VCaP (cell line): ENCODE results near the gene GNAT2.

ENCODE experiments used
- H3K27ac ChIP-seq: fragments of 450-650 bp; 2 replicates; pipeline ENCODE4 v1.5.1; 2017
- CTCF ChIP-seq: fragments of 450-650 bp; conservative IDR thresholded peaks from 2 replicates; pipeline ENCODE4 v1.5.1; 2017; ENCODE audit warnings: mild to moderate bottlenecking, moderate library complexity

GNAT2 gene

GRCh38 chr1:109611308-109611990, 8.0 kb downstream of the GNAT2 start:
- no peak overlapping the region for H3K27ac ChIP-seq

GRCh38 chr1:109610609-109611307, 8.7 kb downstream of the GNAT2 start:
- H3K27ac ChIP-seq: no peak overlapping the region

More at GRCh38 chr1:109611308-109611990, 8.0 kb downstream of the GNAT2 start:
- no peak for TF ChIP-seq CTCF

GRCh38 chr1:109609881-109610280, 9.5 kb downstream of the GNAT2 start:
- no peak overlapping the region for H3K27ac ChIP-seq
- TF ChIP-seq CTCF: no peak

More at GRCh38 chr1:109610609-109611307, 8.7 kb downstream of the GNAT2 start:
- no peak for TF ChIP-seq CTCF

GRCh38 chr1:109605381-109605780, 14.0 kb downstream of the GNAT2 start:
- H3K27ac ChIP-seq: no peak overlapping the region
- no peak for TF ChIP-seq CTCF

GRCh38 chr1:109603229-109603628, 16.2 kb downstream of the GNAT2 start:
- no peak for TF ChIP-seq CTCF
- peak overlapping the region; percentile 72 for H3K27ac ChIP-seq

GRCh38 chr1:109598655-109599054, 20.8 kb downstream of the GNAT2 start:
- no peak overlapping the region for H3K27ac ChIP-seq
- peak; percentile 14; the same call in 1 of the 2 replicates for TF ChIP-seq CTCF

GRCh38 chr1:109598156-109598555, 21.3 kb downstream of the GNAT2 start:
- no peak for TF ChIP-seq CTCF
- no peak overlapping the region for H3K27ac ChIP-seq
